Fibroblast of lung (primary cell): ENCODE data around the gene CSN1S1. TPM values are rescaled to one million over a fixed set of nuclear protein-coding genes. Genes with fewer than 3 reads are reported as not detected.
"Not testable (repeated sequence)": the region's sequence is repeated elsewhere in the genome, so short reads cannot be mapped to it uniquely, and the experiment has no call there.

Experiments used
- DNase-seq, 2 donors: peaks; one replicate each; pipeline versions ENCODE4 v3.0.0 to v3.0.0-alpha.2; 2010; ENCODE audit warnings: low read depth in 2 of 2
- H2AFZ ChIP-seq: 2 replicates; pipeline ENCODE4 v1.5.1; 2012; ENCODE audit warnings: low read length, control low read depth, inconsistent platforms
- H3K27ac ChIP-seq: 2 replicates; pipeline ENCODE4 v1.5.1; 2011; ENCODE audit warnings: low read length, control low read depth; ENCODE audit not compliant: insufficient read depth
- H3K27me3 ChIP-seq: 2 replicates; pipeline ENCODE4 v1.5.1; 2011; ENCODE audit warnings: mild to moderate bottlenecking, low read length; ENCODE audit not compliant: control insufficient read depth, insufficient read depth
- H3K36me3 ChIP-seq: 2 replicates; pipeline ENCODE4 v1.5.1; 2011; ENCODE audit warnings: low read length; ENCODE audit not compliant: control insufficient read depth, insufficient read depth
- H3K4me1 ChIP-seq: 2 replicates; pipeline ENCODE4 v1.5.1; 2011; ENCODE audit warnings: low read length; ENCODE audit not compliant: control insufficient read depth, insufficient read depth; ENCODE audit errors: extremely low read depth
- H3K4me2 ChIP-seq: 2 replicates; pipeline ENCODE4 v1.5.1; 2011; ENCODE audit warnings: low read length, control low read depth; ENCODE audit not compliant: insufficient read depth; ENCODE audit errors: extremely low read depth
- H3K4me3 ChIP-seq, 4 experiments: fragments of 200-600 bp in 1 of 4; sonication (generic) in 1 of 4; replicated peaks in 1 of 4; 2 replicates each; pipeline ENCODE4 v1.5.1; 2011 to 2016; ENCODE audit warnings: low read length in 4 of 4, low read depth in 3 of 4, mild to moderate bottlenecking in 3 of 4, control low read depth in 2 of 4, inconsistent platforms in 1 of 4, mixed read lengths in 1 of 4; ENCODE audit not compliant: insufficient read depth in 1 of 4; ENCODE audit errors: control extremely low read depth in 1 of 4
- H3K79me2 ChIP-seq: 2 replicates; pipeline ENCODE4 v1.5.1; 2012; ENCODE audit warnings: mild to moderate bottlenecking, low read length, inconsistent platforms; ENCODE audit not compliant: control insufficient read depth, insufficient read depth
- H3K9ac ChIP-seq: 2 replicates; pipeline ENCODE4 v1.5.1; 2011; ENCODE audit warnings: mild to moderate bottlenecking, low read length, control low read depth; ENCODE audit not compliant: insufficient read depth
- H3K9me3 ChIP-seq: 2 replicates; pipeline ENCODE4 v1.5.1; 2012; ENCODE audit warnings: low read depth, low read length; ENCODE audit not compliant: control insufficient read depth, insufficient read depth
- H4K20me1 ChIP-seq: 2 replicates; pipeline ENCODE4 v1.5.1; 2011; ENCODE audit warnings: low read length; ENCODE audit not compliant: control insufficient read depth, insufficient read depth; ENCODE audit errors: extremely low read depth
- EZH2 ChIP-seq: IDR thresholded peaks from 2 replicates; pipeline ENCODE4 v1.5.1; 2012; ENCODE audit warnings: low read length, control low read depth, mild to moderate bottlenecking; ENCODE audit errors: missing control alignments
- polyA plus RNA-seq, 2 donors: library from polyadenylated mRNA; depleted of rRNA in 1 of 2; stranded (reverse) in 1 of 2; unstranded in 1 of 2; fragments of >200 nt; gene quantifications; 2 replicates each; pipeline ENCODE4 v1.2.1, GENCODE V29; 2011 to 2012; ENCODE audit warnings: missing spikeins in 1 of 2
- total RNA-seq: library from RNA; depleted of rRNA; stranded (reverse); fragments of >200 nt; gene quantifications from 2 replicates; pipeline ENCODE4 v1.2.1, GENCODE V29; 2014
- TF ChIP-seq, protein P1 (sequence below), 2 donors: IDR thresholded peaks in 1 of 2; conservative IDR thresholded peaks in 1 of 2; 1 replicate in 1 of 2; 2 replicates in 1 of 2; pipeline ENCODE4 v1.5.1; 2011 to 2012; ENCODE audit warnings: low read length in 2 of 2, control low read depth in 1 of 2, inconsistent platforms in 1 of 2, low read depth in 1 of 2, mild to moderate bottlenecking in 1 of 2

The CSN1S1 gene
- total and polyA plus RNA-seq, 2 donors (not counting 1 experiment from before 2014, with no cell fraction given): not detected

DNA sequence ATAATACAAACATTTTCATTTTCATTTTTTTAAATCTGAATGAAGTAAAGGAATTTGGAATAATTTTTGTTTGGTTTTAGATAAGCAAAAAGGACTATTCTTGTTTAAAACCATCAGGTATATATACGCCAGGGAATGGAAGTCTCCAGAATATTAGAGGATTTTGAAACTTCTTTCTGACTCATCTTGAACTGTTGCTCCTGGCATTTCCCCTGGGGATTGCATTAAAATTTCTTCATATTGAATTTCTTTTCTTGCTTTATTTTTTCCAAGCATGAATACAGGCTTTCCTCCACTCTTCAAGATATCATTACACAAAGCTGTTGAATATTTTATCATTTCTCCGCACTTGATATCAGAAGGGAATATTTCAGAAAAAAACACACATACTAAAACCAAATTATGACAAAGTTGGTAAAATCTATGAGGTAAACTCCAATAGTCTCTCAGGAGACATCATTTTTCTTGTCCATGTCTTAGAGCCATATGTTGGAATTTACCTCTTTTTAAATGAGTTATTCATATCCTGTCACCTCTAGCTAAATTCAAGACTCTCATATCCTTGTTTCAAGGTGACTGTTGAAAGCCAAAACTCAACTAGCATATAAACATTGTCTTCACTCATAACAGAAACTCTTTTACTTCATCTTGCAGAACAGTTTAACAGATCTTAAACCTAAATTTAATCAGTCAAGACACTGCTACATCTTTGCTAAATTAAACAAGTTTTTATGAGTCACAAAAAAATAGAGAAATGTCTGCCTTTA is 20.7 kb upstream of the CSN1S1 start:
- no peak for TF ChIP-seq EZH2
- TF ChIP-seq, protein P1, sequence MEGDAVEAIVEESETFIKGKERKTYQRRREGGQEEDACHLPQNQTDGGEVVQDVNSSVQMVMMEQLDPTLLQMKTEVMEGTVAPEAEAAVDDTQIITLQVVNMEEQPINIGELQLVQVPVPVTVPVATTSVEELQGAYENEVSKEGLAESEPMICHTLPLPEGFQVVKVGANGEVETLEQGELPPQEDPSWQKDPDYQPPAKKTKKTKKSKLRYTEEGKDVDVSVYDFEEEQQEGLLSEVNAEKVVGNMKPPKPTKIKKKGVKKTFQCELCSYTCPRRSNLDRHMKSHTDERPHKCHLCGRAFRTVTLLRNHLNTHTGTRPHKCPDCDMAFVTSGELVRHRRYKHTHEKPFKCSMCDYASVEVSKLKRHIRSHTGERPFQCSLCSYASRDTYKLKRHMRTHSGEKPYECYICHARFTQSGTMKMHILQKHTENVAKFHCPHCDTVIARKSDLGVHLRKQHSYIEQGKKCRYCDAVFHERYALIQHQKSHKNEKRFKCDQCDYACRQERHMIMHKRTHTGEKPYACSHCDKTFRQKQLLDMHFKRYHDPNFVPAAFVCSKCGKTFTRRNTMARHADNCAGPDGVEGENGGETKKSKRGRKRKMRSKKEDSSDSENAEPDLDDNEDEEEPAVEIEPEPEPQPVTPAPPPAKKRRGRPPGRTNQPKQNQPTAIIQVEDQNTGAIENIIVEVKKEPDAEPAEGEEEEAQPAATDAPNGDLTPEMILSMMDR (conservative IDR thresholded peaks at IDR 0.05 in 1 of 2, IDR thresholded peaks at IDR 0.05 in 1 of 2; ENCODE audit: low read depth in 1 of 2, low read length in 2 of 2): no peak

DNA sequence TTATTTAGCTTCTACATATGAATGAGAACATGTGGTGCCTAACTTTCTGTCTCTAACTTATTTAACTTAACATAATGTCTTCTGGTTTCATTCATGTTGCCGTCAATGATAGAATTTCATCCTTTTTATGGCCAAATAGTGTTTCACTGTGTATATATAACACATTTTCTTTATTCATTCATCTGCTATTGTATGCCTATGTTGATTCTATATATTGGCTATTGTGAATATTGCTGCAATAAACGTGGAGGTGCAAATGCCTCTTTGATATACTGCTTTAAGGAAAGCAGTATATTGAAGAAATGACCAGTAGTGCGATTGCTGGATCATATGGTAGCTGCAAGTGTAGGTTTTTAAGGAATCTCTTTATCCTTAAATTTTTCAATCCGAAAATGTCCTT is 10.0 kb upstream of the CSN1S1 start:
- TF ChIP-seq, protein P1 (conservative IDR thresholded peaks at IDR 0.05 in 1 of 2, IDR thresholded peaks at IDR 0.05 in 1 of 2; ENCODE audit: low read depth in 1 of 2, low read length in 2 of 2): no peak
- no peak for TF ChIP-seq EZH2

More for the DNA sequence above, 20.7 kb upstream of the CSN1S1 start:
- H4K20me1 ChIP-seq: no peaks in the 10 kb centered on the region
- no peaks in the 10 kb centered on the region for H3K79me2 ChIP-seq
- peak; percentile 1 to 89 for DNase-seq
- no peaks in the 10 kb centered on the region for H3K4me1 ChIP-seq
- no peak overlapping the region for H3K9ac ChIP-seq
- no peak overlapping the region for H2AFZ ChIP-seq
- H3K4me2 ChIP-seq: no peak overlapping the region
- H3K36me3 ChIP-seq: no peaks in the 10 kb centered on the region
- H3K27ac ChIP-seq: no peak overlapping the region
- H3K9me3 ChIP-seq: no peaks in the 10 kb centered on the region
- H3K27me3 ChIP-seq: no peaks in the 10 kb centered on the region
- H3K4me3 ChIP-seq: no peak overlapping the region

DNA sequence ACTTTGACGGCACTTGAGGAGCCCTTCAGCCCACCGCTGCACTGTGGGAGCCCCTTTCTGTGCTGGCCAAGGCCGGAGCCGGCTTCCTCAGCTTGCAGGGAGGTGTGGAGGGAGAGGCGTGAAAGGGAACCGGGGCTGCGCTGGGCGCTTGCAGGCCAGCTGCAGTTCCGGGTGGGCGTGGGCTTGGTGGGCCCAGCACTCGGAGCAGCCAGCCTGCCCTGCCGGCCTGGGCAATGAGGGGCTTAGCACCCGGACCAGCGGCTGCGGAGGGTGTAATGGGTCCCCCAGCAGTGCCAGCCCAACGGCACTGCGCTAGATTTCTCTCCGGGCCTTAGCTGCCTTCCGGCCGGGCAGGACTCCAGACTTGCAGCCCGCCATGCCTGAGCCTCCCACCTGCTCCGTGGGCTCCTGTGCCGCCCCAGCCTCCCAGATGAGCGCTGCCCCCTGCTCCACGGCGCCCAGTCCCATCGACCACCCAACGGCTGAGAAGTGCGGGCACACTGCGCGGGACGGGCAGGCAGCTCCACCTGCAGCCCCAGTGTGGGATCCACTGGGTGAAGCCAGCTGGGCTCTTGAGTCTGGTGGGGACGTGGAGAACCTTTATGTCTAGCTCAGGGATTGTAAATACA is 7.0 kb upstream of the CSN1S1 start:
- not testable (repeated sequence) for H3K27me3 ChIP-seq, H3K9ac ChIP-seq, H3K4me1 ChIP-seq, H3K4me3 ChIP-seq, H3K9me3 ChIP-seq, H3K4me2 ChIP-seq, H2AFZ ChIP-seq, H4K20me1 ChIP-seq, H3K36me3 ChIP-seq, DNase-seq, H3K27ac ChIP-seq, H3K79me2 ChIP-seq

More for the DNA sequence above, 10.0 kb upstream of the CSN1S1 start:
- H4K20me1 ChIP-seq: no peaks in the 10 kb centered on the region
- H3K27me3 ChIP-seq: no peaks in the 10 kb centered on the region
- H3K36me3 ChIP-seq: no peaks in the 10 kb centered on the region
- no peak overlapping the region for H3K4me2 ChIP-seq
- no peaks in the 10 kb centered on the region for H3K79me2 ChIP-seq
- no peaks in the 10 kb centered on the region for H3K9me3 ChIP-seq
- H3K4me1 ChIP-seq: no peaks in the 10 kb centered on the region
- no peak overlapping the region for H3K4me3 ChIP-seq
- no peak overlapping the region for H3K27ac ChIP-seq
- DNase-seq: no peak
- H3K9ac ChIP-seq: no peak overlapping the region
- H2AFZ ChIP-seq: no peak overlapping the region
